ENCODE data around the gene GABARAP. TPM values are rescaled to one million over a fixed set of nuclear protein-coding genes. Genes with fewer than 3 reads are reported as not detected.

The GABARAP gene
- total RNA-seq, 1 donor from 2014 or later = 908 TPM

GRCh38 chr17:7229504-7229903 is 12.7 kb downstream of the GABARAP start:
- H3K4me1 Mint-ChIP-seq (ENCODE audit: low read depth, unreplicated experiment) = peaks cover 11% of the 10 kb centered on the region
- H3K36me3 Mint-ChIP-seq (ENCODE audit: unreplicated experiment) = no peaks in the 10 kb centered on the region
- no peak for DNase-seq

GRCh38 chr17:7228920-7229319 is 13.3 kb downstream of the GABARAP start:
- Mint-ChIP-seq H3K27me3 (ENCODE audit: unreplicated experiment) (peaks cover 14% of the 10 kb centered on the region), H3K4me1 (ENCODE audit: low read depth, unreplicated experiment) (peaks cover 12% of the 10 kb centered on the region), H3K4me3 (ENCODE audit: unreplicated experiment) (no peak overlapping the region), H3K9me3 (ENCODE audit: unreplicated experiment) (peaks cover 8% of the 10 kb centered on the region), H3K36me3 (ENCODE audit: unreplicated experiment) (no peaks in the 10 kb centered on the region), H3K27ac (ENCODE audit: unreplicated experiment) (no peak overlapping the region)
- no peak for TF ChIP-seq CTCF (IDR thresholded peaks at IDR 0.05; ENCODE audit: partially characterized antibody, unreplicated experiment)
- no peak for DNase-seq

More at GRCh38 chr17:7229504-7229903, 12.7 kb downstream of the GABARAP start:
- TF ChIP-seq CTCF (IDR thresholded peaks at IDR 0.05; ENCODE audit: partially characterized antibody, unreplicated experiment) = no peak
- peaks cover 10% of the 10 kb centered on the region for H3K9me3 Mint-ChIP-seq (ENCODE audit: unreplicated experiment)
- no peak overlapping the region for H3K4me3 Mint-ChIP-seq (ENCODE audit: unreplicated experiment)
- no peak overlapping the region for H3K27ac Mint-ChIP-seq (ENCODE audit: unreplicated experiment)
- peaks cover 17% of the 10 kb centered on the region for H3K27me3 Mint-ChIP-seq (ENCODE audit: unreplicated experiment)

- DNase-seq = no peak
- Mint-ChIP-seq H3K27me3 (ENCODE audit: unreplicated experiment) (peaks cover 13% of the 10 kb centered on the region), H3K4me1 (ENCODE audit: low read depth, unreplicated experiment) (peaks cover 9% of the 10 kb centered on the region), H3K4me3 (ENCODE audit: unreplicated experiment) (no peak overlapping the region), H3K36me3 (ENCODE audit: unreplicated experiment) (no peaks in the 10 kb centered on the region), H3K27ac (ENCODE audit: unreplicated experiment) (no peak overlapping the region), H3K9me3 (ENCODE audit: unreplicated experiment) (peaks cover 2% of the 10 kb centered on the region)
- TF ChIP-seq CTCF (IDR thresholded peaks at IDR 0.05; ENCODE audit: partially characterized antibody, unreplicated experiment) = no peak
Observed at GRCh38 chr17:7226721-7227710, 15.2 kb downstream of the GABARAP start.

GRCh38 chr17:7225711-7226331 is 16.4 kb downstream of the GABARAP start:
- H3K27me3 Mint-ChIP-seq (ENCODE audit: unreplicated experiment) = peaks cover 17% of the 10 kb centered on the region
- no peaks in the 10 kb centered on the region for H3K36me3 Mint-ChIP-seq (ENCODE audit: unreplicated experiment)
- no peak overlapping the region for H3K27ac Mint-ChIP-seq (ENCODE audit: unreplicated experiment)
- H3K4me3 Mint-ChIP-seq (ENCODE audit: unreplicated experiment) = no peak overlapping the region
- H3K4me1 Mint-ChIP-seq (ENCODE audit: low read depth, unreplicated experiment) = peaks cover 7% of the 10 kb centered on the region
- TF ChIP-seq CTCF (IDR thresholded peaks at IDR 0.05; ENCODE audit: partially characterized antibody, unreplicated experiment) = no peak
- DNase-seq = no peak
- H3K9me3 Mint-ChIP-seq (ENCODE audit: unreplicated experiment) = peaks cover 6% of the 10 kb centered on the region

All from glutamatergic neuron (in vitro differentiated cells).